SK-N-DZ (cell line): ENCODE data around the gene SLAMF9.

Source experiments
- DNase-seq: peaks from one replicate; pipeline ENCODE4 v3.0.0-alpha.2; 2015; ENCODE audit warnings: low spot score

Gene SLAMF9

DNA sequence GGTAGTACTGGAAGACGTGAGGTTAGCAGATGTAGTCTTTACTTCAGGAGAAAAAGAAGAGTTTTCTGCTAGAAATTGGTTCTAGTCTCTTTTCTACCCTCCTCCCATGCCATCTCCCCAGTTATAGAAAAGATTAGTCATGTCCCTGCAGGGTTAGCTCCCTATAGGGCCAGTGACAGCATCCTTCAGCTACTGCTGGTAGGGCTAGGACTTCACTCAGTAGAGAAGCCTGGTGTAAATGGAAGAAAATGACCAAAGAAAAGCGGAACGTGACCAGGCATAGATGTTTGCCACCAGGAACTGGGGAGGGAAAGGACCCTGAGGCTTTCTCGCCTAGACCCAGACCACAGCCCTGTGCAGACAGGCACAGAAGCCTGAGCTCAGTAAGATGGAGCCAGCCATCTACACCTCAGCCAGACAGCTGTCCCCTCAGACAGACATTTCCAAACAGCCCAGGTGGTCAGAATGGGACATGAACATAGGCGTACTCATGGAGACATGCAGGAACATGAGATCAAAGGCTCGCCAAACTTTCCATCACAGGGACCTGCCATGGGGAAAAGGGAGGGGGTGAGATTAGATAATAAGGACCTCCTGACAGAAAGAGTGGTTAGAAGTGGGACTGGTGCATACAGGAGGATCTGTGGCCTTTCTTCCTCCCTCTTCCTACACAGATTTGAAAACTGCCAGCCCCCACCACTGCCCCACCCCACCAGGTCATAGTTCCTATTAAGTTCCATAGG lies 23.5 kb upstream of the SLAMF9 start:
- DNase-seq: no peak

DNA sequence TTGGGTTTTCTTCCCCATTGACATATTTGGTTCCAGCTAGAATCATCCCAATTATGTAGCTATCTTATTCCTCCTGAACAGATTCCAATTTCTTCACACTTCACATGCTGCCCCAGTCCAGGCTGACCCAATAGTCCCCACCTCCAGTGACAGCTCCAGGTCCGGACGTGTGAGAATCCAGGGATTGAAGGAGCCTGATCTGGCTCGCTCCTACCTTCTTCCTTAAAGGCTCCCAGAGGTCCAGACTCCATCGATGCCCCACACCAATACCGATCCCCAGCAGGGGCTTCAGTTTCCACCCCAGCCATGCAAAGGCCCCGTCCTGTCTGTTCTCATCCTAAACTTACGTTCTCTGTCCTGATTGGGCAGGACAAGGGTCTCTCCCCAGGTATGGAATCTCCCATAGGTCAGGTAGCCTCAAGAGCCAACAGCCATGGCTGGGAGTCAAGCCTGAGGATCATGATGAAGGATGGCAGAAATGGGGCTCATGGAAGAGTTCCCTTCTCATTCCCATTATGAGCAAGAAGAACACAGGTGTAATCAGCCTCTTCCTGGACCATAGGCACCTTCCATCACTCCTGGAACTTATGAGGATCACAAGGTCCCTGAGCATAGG lies 20.4 kb upstream of the SLAMF9 start:
- no peak for DNase-seq

DNA sequence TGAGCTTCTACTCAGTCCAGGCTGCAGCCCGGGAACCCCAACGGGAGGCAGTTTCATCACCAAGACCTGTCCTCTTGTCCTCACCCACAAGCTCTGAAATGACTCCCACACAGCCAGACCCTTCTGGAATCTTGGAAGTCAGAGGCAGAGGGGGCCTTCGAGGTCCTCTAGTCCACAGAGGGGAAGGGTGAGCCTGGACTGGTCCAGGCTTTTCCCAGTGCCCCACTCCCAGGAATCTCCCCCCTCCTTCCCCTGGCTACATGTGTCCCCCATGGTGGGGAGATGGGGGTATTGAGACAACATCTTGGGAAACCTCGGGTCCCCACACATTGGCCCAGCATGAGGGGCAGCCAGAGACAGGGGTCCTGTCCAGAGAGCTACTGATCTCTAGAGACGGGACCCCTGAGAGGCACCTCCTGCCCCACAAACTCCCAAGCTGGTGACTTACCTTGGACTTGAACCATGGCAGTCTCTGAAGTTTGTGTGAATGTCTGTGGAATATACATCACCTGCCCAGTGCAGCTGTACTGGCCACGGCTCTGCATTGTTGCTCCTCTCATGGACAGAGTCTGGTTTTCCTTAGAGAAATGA lies 19.4 kb upstream of the SLAMF9 start:
- DNase-seq: no peak

DNA sequence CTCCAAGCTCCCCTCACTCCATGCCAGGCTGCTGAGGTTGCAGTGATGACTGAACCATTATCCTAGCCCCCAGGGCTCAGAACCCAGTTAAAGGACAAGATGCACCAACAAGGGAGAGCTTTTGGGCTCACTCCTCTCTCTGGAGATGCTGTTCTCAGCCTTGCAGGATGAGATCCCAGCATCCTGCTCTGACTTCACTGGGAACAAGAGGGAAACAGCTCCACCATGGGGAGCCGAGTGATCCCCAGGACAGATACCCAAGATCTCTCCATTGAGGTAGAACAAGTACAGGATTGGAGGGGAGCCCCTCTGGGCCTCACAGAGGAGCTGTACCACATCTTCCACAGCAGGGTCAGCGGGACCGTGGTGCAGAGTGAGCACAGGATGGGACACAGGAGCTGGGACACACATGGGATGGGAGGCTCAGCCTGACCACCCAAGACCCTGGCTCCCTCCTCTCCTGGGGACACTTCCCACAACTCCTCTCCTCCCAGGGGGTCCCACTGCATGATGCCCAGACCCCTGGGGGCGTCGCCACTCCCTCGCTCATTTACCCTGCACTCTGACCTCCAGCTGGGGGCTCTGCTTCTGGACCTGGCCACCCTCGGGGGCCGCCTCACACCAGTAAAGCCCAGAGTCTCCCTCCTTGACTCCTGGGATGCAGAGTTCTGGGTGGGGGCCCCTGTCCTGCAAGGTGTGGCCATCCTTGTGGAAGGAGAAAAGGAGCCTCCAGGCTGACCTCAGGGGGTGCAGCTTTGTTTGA lies 18.6 kb upstream of the SLAMF9 start:
- DNase-seq: no peak

GRCh38 chr1:159970932-159971342 lies 16.9 kb upstream of the SLAMF9 start:
- no peak for DNase-seq

DNA sequence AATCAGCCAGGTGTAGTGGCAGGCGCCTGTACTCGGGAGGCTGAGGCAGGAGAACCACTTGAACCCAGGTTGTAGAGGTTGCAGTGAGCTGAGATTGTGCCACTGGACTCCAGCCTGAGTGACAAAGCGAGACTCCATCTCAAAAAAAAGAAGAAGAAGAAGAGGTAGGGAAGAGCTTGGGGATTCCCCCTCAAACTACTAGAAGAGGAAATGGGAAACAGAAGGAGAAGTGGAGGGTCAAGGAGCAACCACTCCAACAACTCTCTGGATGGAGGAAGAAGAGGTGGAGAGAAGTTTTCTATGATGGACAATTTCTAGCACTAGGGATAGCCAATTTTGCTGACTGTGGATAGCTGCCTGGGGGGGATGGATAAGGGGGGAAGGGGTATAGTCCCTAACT lies 14.9 kb upstream of the SLAMF9 start:
- DNase-seq: no peak

DNA sequence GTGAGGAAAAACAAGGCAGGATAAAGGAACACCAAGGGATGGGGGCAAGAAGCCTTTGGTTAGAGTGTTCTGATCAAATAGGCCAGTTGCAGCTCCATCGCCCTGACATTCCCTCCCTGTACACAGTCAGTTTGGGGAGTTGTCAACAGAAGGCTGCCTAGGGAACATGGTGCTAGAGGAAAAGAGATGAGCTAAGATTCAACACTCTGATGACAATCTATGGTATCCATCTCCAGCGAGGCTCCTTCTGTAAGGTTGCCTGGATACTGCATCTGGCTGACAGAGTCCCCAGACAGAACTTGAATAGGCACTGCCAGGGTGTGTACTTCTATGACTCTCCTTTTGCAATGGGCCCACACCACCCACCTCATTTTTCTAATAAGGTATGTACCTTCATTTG lies 11.2 kb upstream of the SLAMF9 start:
- DNase-seq: no peak

DNA sequence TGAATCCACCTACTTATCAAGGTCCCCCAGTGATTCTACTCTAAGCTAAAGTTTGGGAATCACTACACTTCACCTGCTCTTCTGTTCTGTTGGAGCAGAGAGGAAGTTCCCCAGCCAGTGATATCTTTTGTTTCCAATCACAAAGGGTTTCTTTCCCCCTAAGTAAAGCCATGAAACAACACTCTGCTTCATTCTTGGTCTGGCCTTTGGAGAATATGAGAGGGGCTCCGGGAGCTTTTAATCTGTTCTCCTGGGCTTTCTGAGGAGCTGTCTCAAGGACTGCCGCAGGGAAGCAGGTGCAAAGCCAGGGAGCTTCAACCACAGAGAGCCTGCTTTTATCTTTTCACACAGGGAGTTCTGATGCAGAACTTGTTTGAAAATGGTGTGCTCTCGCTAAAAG lies 10.1 kb upstream of the SLAMF9 start:
- no peak for DNase-seq

- no peak for DNase-seq
Measured at GRCh38 chr1:159962176-159962575, 8.1 kb upstream of the SLAMF9 start.

GRCh38 chr1:159961636-159962035 lies 7.6 kb upstream of the SLAMF9 start:
- DNase-seq: no peak

DNA sequence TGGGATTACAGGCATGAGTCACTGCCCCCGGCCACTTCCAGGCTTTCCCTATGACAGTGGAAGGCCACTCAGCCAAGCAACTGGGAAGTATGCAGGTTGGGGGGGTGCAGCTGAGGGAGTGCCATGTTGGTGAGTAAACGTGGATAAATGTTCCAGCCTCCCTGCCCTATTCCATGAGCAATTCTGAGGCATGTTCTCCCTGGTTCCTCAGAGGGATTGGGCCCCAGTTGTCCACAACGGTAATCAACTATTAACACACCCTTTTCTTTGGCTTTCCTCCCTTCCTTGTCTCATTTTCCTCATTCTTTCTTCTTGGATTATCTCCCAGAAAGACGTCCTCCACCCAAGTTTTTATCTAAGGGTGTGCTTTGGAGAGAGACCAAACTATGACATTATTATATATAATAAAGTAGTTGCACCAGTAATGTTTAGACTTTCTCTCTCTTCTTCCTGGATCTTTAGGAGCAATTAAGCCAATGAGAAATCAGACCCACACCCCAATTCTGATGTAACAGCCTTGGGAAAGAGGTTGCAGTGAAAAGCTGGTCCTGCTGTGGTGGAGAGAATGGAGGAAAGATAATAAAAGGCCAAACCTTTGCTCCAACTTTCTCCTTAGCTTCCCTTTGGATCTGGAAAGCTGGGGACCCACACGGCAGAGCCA lies 6.8 kb upstream of the SLAMF9 start:
- no peak for DNase-seq

DNA sequence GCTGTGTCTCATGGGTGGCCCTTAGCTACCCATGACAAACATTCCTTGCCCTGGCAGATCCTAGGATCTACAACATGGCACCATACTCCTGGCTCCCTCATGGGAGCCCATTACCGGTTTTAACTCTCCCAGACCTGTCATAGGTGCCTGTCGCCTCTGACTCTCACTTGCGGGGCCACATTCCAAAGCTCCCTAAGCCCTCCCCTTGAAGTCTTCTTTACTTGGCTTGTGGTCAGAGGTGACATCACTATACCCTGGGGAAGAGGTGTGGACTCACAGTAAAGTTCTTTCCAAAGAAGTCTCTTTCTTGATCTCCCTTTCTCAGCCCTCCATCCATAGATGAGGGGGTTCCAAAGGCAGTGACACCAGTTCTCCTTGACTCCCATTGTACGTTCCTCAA lies 5.4 kb upstream of the SLAMF9 start:
- DNase-seq: no peak

- no peak for DNase-seq
Measured at GRCh38 chr1:159958719-159959380, 4.8 kb upstream of the SLAMF9 start.

- no peak for DNase-seq
Measured at GRCh38 chr1:159957824-159958268, 3.8 kb upstream of the SLAMF9 start.

DNA sequence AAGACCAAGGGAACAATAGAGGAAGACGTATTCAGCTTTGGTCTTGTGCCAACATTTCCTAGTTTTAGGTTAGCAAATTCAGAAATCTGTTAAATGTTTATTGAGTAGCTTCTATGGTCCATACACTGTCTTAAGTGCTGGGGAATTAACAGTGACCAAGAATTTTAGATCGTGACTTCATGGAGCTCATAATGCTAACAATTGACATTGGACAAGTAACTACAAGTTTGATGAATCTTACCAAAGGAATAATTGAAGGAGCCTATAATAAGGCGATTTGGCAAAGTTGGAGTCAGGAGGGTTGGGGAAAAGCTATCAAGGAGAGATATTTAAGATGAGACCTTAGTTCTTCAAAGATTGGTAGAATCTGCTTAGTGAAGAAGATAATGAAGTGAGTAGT lies 1.4 kb upstream of the SLAMF9 start:
- DNase-seq: no peak

DNA sequence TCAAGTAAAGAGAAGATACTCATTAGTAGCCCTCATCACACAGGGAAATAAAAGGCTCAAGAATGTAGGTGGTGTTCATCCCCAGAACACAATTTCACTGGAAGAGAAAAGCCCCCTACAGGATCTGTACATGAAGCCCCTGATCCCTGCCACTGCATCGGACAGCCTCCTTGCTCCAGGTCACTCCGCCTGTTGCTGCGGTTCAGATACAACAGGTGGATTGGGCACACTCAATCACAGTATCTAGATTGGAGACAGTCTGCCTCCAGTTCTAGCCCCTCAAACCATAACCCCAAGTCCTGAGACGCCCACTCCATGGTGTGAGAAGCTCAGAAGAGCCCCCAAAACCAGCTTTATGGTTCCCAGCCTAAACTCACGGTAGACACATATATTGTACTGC lies 1.1 kb downstream of the SLAMF9 start:
- no peak for DNase-seq

GRCh38 chr1:159951551-159951950 lies 2.5 kb downstream of the SLAMF9 start:
- DNase-seq: no peak

GRCh38 chr1:159951016-159951415 lies 3.0 kb downstream of the SLAMF9 start:
- DNase-seq: no peak

- DNase-seq: no peak
Measured at GRCh38 chr1:159949981-159950381, 4.1 kb downstream of the SLAMF9 start.

DNA sequence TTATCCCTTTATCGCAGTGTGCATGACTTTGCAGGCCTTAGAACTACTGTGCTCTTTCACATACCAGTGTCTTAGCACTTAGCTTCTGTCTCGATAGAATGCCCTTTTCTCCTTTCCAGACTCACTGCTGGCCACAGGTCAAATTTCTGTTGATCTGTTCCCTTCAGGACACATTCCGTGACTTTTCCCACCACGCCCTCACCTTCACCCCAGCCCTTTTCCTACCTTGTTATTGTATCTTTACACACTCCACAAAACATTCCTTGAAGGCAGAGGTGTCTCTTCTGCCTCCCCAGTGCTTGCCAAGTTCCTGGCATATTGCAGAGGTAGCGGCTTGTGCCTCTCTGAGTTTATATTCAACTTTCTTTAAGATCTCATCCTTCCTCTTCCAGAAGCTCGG lies 4.9 kb downstream of the SLAMF9 start:
- no peak for DNase-seq

DNA sequence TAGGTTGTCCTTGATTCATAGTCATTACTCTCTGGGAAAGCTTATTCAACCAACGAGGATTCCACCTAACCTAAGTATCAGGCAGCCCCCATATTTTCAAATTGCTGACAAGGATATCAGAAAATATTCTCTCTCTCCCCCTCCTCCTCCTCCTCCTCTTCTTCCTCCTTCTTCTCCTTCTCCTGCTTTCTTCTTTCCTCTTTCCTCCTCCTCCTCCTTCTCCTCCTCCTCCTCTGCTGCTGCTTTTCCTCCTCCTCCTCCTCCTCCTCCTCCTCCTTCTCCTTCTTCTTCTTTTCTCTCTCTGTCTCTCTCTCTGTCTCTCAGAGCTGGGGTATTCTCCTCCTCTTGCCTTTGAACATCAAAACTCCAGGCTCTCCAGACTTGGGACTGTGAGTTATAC lies 6.1 kb downstream of the SLAMF9 start:
- DNase-seq: no peak
